Measurements from ENCODE around the gene NTM.

Gene NTM

DNA sequence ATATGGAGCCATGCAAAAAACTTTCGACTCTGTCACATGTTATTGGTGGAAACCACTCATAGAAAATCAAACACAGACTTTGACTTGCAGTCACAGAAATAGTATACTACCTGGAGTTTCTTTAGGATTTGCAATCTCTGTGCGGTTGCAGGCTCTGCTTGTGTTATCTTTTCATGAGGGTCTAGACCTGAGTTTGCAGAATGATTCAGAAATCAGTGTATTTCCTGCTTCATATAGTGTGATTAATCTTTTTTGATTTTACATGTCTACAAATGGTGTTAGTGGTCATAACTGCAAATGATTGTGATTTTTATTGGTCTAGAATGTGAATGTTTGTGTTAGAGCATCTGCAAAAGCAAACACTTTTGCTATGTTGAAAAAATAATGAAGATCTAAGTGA lies 690.2 kb downstream of the NTM start:
- no peak overlapping the region for H2BK12ac ChIP-seq (ENCODE audit: low read length)
- no peak overlapping the region for H3K27ac ChIP-seq (replicated peaks; ENCODE audit: low read length)
- no peak overlapping the region for H3K4me3 ChIP-seq (ENCODE audit: low read length in 2 of 2)
- H2BK120ac ChIP-seq (ENCODE audit: low read depth, low read length) = no peak overlapping the region
- no peak overlapping the region for H4K91ac ChIP-seq (ENCODE audit: low read depth, low read length, poor library complexity)
- H3K9me3 ChIP-seq (replicated peaks in 1 of 2; ENCODE audit: control insufficient read depth in 2 of 2, insufficient read depth in 1 of 2, low read depth in 1 of 2, low read length in 2 of 2) = no peaks in the 10 kb centered on the region
- no peaks in the 10 kb centered on the region for H3K36me3 ChIP-seq (replicated peaks in 1 of 2; ENCODE audit: control insufficient read depth in 2 of 2, insufficient read depth in 2 of 2, low read length in 2 of 2)
- WGBS, 2 donors (ENCODE audit: extremely low coverage in 2 of 2, insufficient read length in 2 of 2, insufficient replicate concordance in 1 of 2) = no CpG with 5 or more reads among the region's 2 CpGs
- no peak overlapping the region for H2BK5ac ChIP-seq (ENCODE audit: low read length)
- H3K18ac ChIP-seq (ENCODE audit: low read length) = no peak overlapping the region
- no peaks in the 10 kb centered on the region for H3K79me1 ChIP-seq (ENCODE audit: low read depth, low read length)
- H3K23ac ChIP-seq (ENCODE audit: low read depth, low read length, poor library complexity) = no peak overlapping the region
- H3K14ac ChIP-seq (ENCODE audit: low read length) = no peak overlapping the region
- DNase-seq (ENCODE audit: low spot score) = no peak
- no peak overlapping the region for H2AK5ac ChIP-seq (ENCODE audit: low read depth, low read length)
- no peaks in the 10 kb centered on the region for H3K4me1 ChIP-seq (ENCODE audit: control insufficient read depth in 2 of 2, insufficient read depth in 1 of 2, low read depth in 1 of 2, low read length in 2 of 2)
- H3K4me2 ChIP-seq (ENCODE audit: insufficient read depth, low read length, poor library complexity, severe bottlenecking) = no peak overlapping the region
- no peak overlapping the region for H2AFZ ChIP-seq (ENCODE audit: low read length)
- no peak overlapping the region for H3K9ac ChIP-seq (ENCODE audit: low read depth, low read length, poor library complexity)
- H2BK15ac ChIP-seq (ENCODE audit: low read length) = no peak overlapping the region
- H3K4ac ChIP-seq (ENCODE audit: low read length) = no peak overlapping the region
- no peak overlapping the region for H4K8ac ChIP-seq (ENCODE audit: low read depth, low read length)
- H3K27me3 ChIP-seq (ENCODE audit: control insufficient read depth in 3 of 3, insufficient read depth in 3 of 3, low read depth in 1 of 3, low read length in 3 of 3) = no peaks in the 10 kb centered on the region

DNA sequence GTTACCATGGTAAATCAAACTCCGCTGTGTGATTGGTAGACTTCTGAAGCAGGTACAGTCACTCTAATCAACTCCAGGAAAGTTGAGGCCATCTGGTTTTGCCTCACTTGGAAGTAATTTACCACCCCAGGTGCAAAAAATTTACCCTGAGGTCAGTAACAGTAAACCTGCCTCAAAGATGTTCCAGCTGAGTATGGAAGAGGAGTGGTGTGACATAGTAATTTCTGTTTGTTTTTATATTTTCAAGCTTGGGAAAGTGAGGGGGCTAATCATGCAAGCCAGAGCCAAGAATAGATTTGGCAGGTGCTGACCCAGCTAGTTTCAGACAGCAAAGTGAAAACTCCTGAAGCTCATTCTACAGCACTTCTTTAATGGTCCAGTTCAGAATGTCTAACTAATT lies 691.6 kb downstream of the NTM start:
- DNase-seq (ENCODE audit: low spot score) = no peak
- H3K79me1 ChIP-seq (ENCODE audit: low read depth, low read length) = no peaks in the 10 kb centered on the region
- WGBS, 2 donors (ENCODE audit: extremely low coverage in 2 of 2, insufficient read length in 2 of 2, insufficient replicate concordance in 1 of 2) = no CpG with 5 or more reads among the region's 1 CpG
- no peak overlapping the region for H2BK12ac ChIP-seq (ENCODE audit: low read length)
- H4K8ac ChIP-seq (ENCODE audit: low read depth, low read length) = no peak overlapping the region
- no peak overlapping the region for H3K4me2 ChIP-seq (ENCODE audit: insufficient read depth, low read length, poor library complexity, severe bottlenecking)
- no peak overlapping the region for H3K4me3 ChIP-seq (ENCODE audit: low read length in 2 of 2)
- no peak overlapping the region for H3K18ac ChIP-seq (ENCODE audit: low read length)
- H3K9ac ChIP-seq (ENCODE audit: low read depth, low read length, poor library complexity) = no peak overlapping the region
- H2AFZ ChIP-seq (ENCODE audit: low read length) = no peak overlapping the region
- no peak overlapping the region for H3K27ac ChIP-seq (replicated peaks; ENCODE audit: low read length)
- H3K36me3 ChIP-seq (replicated peaks in 1 of 2; ENCODE audit: control insufficient read depth in 2 of 2, insufficient read depth in 2 of 2, low read length in 2 of 2) = no peaks in the 10 kb centered on the region
- H2BK120ac ChIP-seq (ENCODE audit: low read depth, low read length) = no peak overlapping the region
- no peak overlapping the region for H2BK15ac ChIP-seq (ENCODE audit: low read length)
- no peak overlapping the region for H2BK5ac ChIP-seq (ENCODE audit: low read length)
- no peak overlapping the region for H3K4ac ChIP-seq (ENCODE audit: low read length)
- no peak overlapping the region for H2AK5ac ChIP-seq (ENCODE audit: low read depth, low read length)
- H3K27me3 ChIP-seq (ENCODE audit: control insufficient read depth in 3 of 3, insufficient read depth in 3 of 3, low read depth in 1 of 3, low read length in 3 of 3) = no peaks in the 10 kb centered on the region
- no peaks in the 10 kb centered on the region for H3K9me3 ChIP-seq (replicated peaks in 1 of 2; ENCODE audit: control insufficient read depth in 2 of 2, insufficient read depth in 1 of 2, low read depth in 1 of 2, low read length in 2 of 2)
- no peaks in the 10 kb centered on the region for H3K4me1 ChIP-seq (ENCODE audit: control insufficient read depth in 2 of 2, insufficient read depth in 1 of 2, low read depth in 1 of 2, low read length in 2 of 2)
- no peak overlapping the region for H4K91ac ChIP-seq (ENCODE audit: low read depth, low read length, poor library complexity)
- no peak overlapping the region for H3K14ac ChIP-seq (ENCODE audit: low read length)
- H3K23ac ChIP-seq (ENCODE audit: low read depth, low read length, poor library complexity) = no peak overlapping the region

DNA sequence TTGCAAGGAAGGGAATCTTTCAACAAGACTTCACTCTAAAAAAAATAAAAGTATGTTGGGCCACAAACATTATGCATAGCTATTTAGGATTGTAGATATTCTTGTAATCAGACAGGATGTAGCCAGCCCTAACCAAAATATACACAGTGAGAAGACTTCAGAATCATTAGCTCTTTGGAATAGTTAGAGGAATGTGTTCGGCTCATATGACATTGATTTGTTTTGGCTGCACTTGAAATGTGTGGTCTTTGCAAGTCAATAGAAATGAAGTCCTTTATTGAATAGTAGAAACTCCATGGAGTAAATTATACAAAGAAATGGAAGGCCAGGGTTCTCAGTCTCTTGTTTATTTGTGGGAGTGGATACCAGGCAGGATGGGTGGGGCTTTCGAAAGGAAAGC lies 692.1 kb downstream of the NTM start:
- no peaks in the 10 kb centered on the region for H3K9me3 ChIP-seq (replicated peaks in 1 of 2; ENCODE audit: control insufficient read depth in 2 of 2, insufficient read depth in 1 of 2, low read depth in 1 of 2, low read length in 2 of 2)
- H3K18ac ChIP-seq (ENCODE audit: low read length) = no peak overlapping the region
- no peak overlapping the region for H3K14ac ChIP-seq (ENCODE audit: low read length)
- no peak overlapping the region for H2BK120ac ChIP-seq (ENCODE audit: low read depth, low read length)
- H3K4me2 ChIP-seq (ENCODE audit: insufficient read depth, low read length, poor library complexity, severe bottlenecking) = no peak overlapping the region
- no peak overlapping the region for H3K4ac ChIP-seq (ENCODE audit: low read length)
- H3K4me1 ChIP-seq (ENCODE audit: control insufficient read depth in 2 of 2, insufficient read depth in 1 of 2, low read depth in 1 of 2, low read length in 2 of 2) = no peaks in the 10 kb centered on the region
- H2AFZ ChIP-seq (ENCODE audit: low read length) = no peak overlapping the region
- H3K79me1 ChIP-seq (ENCODE audit: low read depth, low read length) = no peaks in the 10 kb centered on the region
- WGBS, 2 donors (ENCODE audit: extremely low coverage in 2 of 2, insufficient read length in 2 of 2, insufficient replicate concordance in 1 of 2) = no CpG with 5 or more reads among the region's 2 CpGs
- no peak overlapping the region for H2BK12ac ChIP-seq (ENCODE audit: low read length)
- H3K9ac ChIP-seq (ENCODE audit: low read depth, low read length, poor library complexity) = no peak overlapping the region
- H2BK15ac ChIP-seq (ENCODE audit: low read length) = no peak overlapping the region
- no peaks in the 10 kb centered on the region for H3K27me3 ChIP-seq (ENCODE audit: control insufficient read depth in 3 of 3, insufficient read depth in 3 of 3, low read depth in 1 of 3, low read length in 3 of 3)
- H4K8ac ChIP-seq (ENCODE audit: low read depth, low read length) = no peak overlapping the region
- no peak overlapping the region for H2BK5ac ChIP-seq (ENCODE audit: low read length)
- H3K27ac ChIP-seq (replicated peaks; ENCODE audit: low read length) = no peak overlapping the region
- H3K4me3 ChIP-seq (ENCODE audit: low read length in 2 of 2) = no peak overlapping the region
- H3K36me3 ChIP-seq (replicated peaks in 1 of 2; ENCODE audit: control insufficient read depth in 2 of 2, insufficient read depth in 2 of 2, low read length in 2 of 2) = no peaks in the 10 kb centered on the region
- no peak overlapping the region for H3K23ac ChIP-seq (ENCODE audit: low read depth, low read length, poor library complexity)
- no peak overlapping the region for H2AK5ac ChIP-seq (ENCODE audit: low read depth, low read length)
- no peak overlapping the region for H4K91ac ChIP-seq (ENCODE audit: low read depth, low read length, poor library complexity)
- DNase-seq (ENCODE audit: low spot score) = no peak

DNA sequence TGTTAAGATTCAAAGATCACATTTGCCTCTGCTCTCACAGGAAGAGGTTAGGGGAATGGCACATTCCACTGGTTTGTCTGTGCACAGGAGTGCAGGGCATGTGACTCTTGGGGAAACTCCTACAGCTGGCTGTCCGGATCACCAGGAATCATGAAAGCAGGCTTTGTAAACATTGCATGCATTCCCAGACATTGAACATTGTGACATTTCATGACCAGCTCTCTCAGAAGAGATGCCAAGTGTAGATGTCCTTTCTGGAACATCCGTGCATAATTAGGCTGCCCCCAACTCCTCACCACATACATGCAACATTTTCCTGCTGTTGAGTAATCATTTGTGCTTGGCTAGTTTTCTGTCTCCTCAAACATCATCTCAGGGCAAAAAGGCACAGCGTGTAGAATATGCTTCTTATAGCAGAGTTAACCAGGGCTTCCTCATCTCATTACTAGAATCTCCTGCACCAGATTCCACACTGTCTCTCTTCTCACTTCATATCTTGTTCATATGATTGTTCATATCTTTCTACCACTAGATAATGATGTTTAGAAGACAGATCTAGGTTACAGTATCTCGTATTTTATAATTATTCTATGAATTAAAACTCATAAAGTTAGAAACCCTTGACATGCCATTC lies 694.7 kb downstream of the NTM start:
- WGBS, 2 donors (ENCODE audit: extremely low coverage in 2 of 2, insufficient read length in 2 of 2, insufficient replicate concordance in 1 of 2) = no CpG with 5 or more reads among the region's 4 CpGs

More for the DNA sequence above, 694.7 kb downstream of the NTM start:
- Histone ChIP-seq H3K9ac (ENCODE audit: low read depth, low read length, poor library complexity) (no peak overlapping the region), H3K27me3 (ENCODE audit: control insufficient read depth in 3 of 3, insufficient read depth in 3 of 3, low read depth in 1 of 3, low read length in 3 of 3) (no peaks in the 10 kb centered on the region), H3K27ac (replicated peaks; ENCODE audit: low read length) (no peak overlapping the region), H3K18ac (ENCODE audit: low read length) (no peak overlapping the region), H4K8ac (ENCODE audit: low read depth, low read length) (no peak overlapping the region), H3K79me1 (ENCODE audit: low read depth, low read length) (no peaks in the 10 kb centered on the region), H2BK15ac (ENCODE audit: low read length) (no peak overlapping the region), H3K14ac (ENCODE audit: low read length) (no peak overlapping the region), H3K4me2 (ENCODE audit: insufficient read depth, low read length, poor library complexity, severe bottlenecking) (no peak overlapping the region), H4K91ac (ENCODE audit: low read depth, low read length, poor library complexity) (no peak overlapping the region), H3K4me1 (ENCODE audit: control insufficient read depth in 2 of 2, insufficient read depth in 1 of 2, low read depth in 1 of 2, low read length in 2 of 2) (no peaks in the 10 kb centered on the region), H3K4ac (ENCODE audit: low read length) (no peak overlapping the region), H3K9me3 (replicated peaks in 1 of 2; ENCODE audit: control insufficient read depth in 2 of 2, insufficient read depth in 1 of 2, low read depth in 1 of 2, low read length in 2 of 2) (peaks cover 0 to 4% of the 10 kb centered on the region in 2 donors), H2BK5ac (ENCODE audit: low read length) (no peak overlapping the region), H2BK12ac (ENCODE audit: low read length) (no peak overlapping the region), H2AFZ (ENCODE audit: low read length) (no peak overlapping the region), H2AK5ac (ENCODE audit: low read depth, low read length) (no peak overlapping the region), H3K4me3 (ENCODE audit: low read length in 2 of 2) (no peak overlapping the region), H3K36me3 (replicated peaks in 1 of 2; ENCODE audit: control insufficient read depth in 2 of 2, insufficient read depth in 2 of 2, low read length in 2 of 2) (no peaks in the 10 kb centered on the region), H3K23ac (ENCODE audit: low read depth, low read length, poor library complexity) (no peak overlapping the region), H2BK120ac (ENCODE audit: low read depth, low read length) (no peak overlapping the region)
- no peak for DNase-seq (ENCODE audit: low spot score)

All from neuronal stem cell (in vitro differentiated cells).